ENCODE results near the gene MRC2.
"Not testable (repeated sequence)": the region's sequence is repeated elsewhere in the genome, so short reads cannot be mapped to it uniquely, and the experiment has no call there.

MRC2 gene

DNA sequence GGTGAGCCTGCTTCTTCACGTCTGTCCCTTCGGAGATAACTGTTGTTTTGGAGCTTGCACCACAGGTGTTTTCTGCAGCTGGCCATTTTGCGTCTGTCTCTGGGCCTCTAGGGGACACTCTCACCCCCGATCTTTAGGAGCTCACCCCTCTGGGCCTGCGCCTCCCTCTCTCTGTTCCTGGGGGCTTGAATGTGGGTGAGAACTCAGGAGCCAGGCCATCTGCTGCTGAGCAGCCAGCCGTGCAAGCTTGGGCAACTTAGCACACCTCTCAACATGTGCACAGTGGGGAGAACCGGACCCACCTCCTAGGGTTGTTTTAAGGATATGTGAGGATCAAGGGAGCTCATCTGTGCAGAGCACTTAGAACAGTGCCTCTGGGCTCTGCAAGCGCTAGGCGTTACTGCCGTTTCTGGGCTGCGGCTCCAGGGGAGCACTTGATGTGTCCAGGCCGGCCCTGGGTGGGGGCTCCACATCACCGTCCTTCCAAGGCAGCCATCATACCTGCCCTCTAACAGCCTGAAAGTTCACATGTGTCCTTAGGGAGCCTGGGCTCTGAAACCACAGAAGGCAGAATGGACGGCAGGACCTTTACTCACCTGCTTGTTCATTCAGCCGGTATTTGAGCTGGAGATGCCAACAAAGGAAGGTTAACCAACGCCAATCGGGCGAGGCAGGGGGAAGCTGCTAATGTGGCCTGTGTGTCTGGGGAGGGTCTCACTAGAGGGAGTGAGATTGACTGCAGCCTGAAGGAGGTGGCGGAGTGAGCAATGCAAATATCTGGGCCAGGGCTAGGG, 66.3 kb downstream of the MRC2 start:
- no peak for DNase-seq (ENCODE audit: low read depth)
- H3K4me3 ChIP-seq (ENCODE audit: low read depth, low read length), result no peak overlapping the region

DNA sequence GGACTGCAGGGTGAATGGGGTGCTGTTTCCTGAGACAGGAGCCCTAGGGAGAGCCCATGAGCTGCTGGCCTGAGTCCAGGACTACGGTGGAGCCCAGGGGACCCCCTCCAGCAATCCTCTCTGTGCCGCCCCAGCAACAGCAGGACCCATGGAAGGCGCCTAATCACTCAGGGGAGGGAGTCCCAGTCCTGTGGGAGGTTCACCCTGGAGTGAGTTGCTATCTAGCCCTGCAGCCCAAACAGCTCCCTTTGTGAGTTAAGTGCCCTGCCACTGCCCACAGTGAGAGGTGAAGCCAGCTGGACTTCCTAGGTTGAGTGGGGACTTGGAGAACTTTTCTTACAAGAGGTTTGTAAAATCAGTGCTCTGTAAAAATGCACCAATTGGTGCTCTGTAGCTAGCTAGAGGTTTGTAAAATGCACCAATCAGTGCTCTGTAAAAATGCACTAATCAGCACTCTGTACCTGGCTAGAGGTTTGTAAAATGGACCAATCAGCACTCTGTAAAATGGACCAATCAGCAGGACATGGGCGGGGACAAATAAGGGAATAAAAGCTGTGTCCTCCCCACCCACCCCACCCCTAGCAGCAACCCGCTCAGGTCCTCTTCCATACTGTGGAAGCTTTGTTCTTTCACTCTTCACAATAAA, 67.7 kb downstream of the MRC2 start:
- DNase-seq (ENCODE audit: low read depth); H3K4me3 ChIP-seq (ENCODE audit: low read depth, low read length): not testable (repeated sequence)

DNA sequence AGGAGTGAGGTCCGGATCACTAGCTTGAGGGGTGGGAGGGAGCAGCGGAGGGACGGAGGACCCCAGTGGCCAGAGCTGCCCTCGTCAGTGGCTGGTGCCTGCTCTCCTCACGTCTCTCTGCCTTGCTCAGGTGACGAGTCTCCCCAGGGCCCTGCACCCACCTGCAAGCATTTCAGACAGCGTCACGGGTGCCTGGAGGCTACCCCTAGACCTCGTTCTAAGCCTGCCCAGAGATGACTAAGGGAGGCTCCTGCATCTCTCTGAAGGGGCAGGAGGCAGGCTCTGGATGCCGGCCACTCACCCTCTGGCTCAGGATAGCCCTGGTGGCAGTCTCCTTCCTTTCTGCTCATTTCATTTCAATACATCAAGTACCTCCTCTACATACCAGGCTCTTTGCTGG, 68.8 kb downstream of the MRC2 start:
- no peak for DNase-seq (ENCODE audit: low read depth)
- no peak overlapping the region for H3K4me3 ChIP-seq (ENCODE audit: low read depth, low read length)

DNA sequence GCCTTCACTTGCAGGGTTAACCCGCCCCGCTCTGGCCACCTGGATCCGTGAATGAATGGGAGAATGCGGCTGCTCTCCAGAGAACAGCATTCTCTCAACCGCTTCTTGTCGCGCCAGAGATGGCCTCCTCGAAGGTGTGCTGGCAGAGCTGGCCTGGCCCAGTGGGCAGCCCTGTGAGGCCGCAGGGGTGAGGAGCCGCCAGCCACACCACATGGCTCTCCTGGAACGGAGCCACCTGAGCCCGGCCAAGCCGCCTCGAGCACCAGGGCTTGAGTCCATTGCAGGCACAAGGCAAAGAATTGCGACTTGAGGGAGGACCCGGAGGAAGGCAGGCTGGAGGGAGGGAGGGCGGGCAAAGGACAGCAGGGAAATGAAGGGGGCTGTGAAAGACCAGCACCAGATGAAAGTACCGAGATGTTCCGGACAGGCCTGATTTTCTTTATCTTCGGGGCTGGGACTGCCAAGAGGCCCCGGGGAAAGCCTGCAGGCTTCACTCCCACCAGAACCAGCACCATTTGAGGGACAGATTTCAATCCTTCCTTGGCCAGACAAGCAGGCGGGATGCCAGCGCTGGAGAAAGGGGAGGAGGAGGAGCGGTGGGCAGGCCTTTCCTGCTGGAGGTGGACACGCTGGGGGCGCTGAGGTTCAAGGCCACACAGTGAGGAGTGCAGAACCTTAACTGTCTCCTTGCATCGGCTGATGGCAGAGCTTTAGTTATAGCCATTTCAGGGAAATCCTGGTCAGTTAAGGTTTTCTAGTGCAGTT, 69.4 kb downstream of the MRC2 start:
- DNase-seq (ENCODE audit: low read depth), result no peak
- H3K4me3 ChIP-seq (ENCODE audit: low read depth, low read length), result no peak overlapping the region

DNA sequence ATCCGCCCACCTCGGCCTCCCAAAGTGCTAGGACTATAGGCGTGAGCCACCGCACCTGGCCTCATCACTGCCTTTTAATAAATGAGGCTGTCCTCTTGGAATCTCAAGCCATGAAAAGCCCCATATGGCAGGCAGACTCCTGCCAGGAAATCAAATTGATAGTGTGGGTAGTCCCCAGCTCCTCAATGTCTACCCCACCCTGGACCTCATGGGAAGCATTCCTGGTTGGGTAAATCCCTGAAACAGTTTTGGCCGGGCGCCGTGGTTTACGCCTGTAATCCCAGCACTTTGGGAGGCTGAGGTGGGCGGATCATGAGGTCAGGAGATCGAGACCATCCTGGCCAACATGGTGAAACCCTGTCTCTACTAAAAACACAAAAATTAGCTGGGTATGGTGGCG, 71.0 kb downstream of the MRC2 start:
- not testable (repeated sequence) for DNase-seq (ENCODE audit: low read depth); H3K4me3 ChIP-seq (ENCODE audit: low read depth, low read length)

DNA sequence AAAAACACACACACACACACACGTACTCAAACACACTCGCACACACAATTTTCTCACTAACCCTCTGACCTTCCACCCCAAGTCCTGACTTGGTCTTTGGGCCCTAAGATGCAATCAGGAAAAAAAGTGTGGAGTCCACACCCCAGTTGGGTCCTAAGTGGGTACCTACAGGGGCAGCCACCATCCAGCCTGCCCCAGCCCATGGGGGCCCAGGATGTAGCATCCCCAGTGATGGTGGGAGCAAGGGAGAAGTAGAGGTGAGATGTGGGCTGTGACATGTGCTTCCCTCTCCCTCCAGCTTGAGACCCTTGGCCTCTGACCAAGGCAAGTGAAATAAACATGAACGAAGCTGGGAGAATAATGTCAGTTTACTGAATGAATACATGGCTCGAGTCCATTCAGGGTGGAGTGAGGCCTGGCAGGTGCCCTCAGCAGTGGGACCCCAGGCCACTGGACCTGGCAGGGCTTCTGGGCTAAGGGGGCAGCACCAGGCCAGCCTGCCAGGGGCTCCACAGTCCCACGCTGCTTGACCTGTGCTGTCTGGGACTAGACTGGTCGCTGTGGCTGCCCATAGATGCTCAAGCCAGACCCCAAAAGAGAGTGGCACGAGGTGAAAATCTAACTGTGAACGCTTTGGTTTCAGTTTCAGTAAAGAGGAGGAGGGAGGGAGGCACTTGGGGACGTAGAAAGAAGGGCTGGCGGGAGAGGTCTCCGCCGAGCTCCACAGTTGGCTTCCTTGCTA, 73.7 kb downstream of the MRC2 start:
- H3K4me3 ChIP-seq (ENCODE audit: low read depth, low read length), result no peak overlapping the region
- no peak for DNase-seq (ENCODE audit: low read depth)

DNA sequence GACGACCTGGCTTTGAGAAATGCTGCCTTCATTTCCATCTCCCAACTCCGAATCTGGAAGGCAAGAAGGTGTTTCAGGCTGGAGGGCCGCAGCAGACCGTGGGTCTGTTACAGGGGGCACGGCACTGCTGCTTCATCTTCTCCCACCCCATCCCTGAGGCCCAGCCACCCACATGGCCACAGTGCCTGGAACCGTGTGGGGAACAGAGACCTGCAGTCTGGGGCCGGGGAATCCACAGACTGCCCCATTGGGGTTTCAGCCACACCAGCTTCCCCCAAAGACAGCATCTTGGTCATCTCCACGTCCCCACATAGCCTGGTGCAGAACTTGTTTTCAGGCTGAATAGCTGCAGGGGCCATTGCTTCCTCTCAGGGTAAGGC, 74.2 kb downstream of the MRC2 start:
- DNase-seq (ENCODE audit: low read depth), result no peak
- no peak overlapping the region for H3K4me3 ChIP-seq (ENCODE audit: low read depth, low read length)

DNA sequence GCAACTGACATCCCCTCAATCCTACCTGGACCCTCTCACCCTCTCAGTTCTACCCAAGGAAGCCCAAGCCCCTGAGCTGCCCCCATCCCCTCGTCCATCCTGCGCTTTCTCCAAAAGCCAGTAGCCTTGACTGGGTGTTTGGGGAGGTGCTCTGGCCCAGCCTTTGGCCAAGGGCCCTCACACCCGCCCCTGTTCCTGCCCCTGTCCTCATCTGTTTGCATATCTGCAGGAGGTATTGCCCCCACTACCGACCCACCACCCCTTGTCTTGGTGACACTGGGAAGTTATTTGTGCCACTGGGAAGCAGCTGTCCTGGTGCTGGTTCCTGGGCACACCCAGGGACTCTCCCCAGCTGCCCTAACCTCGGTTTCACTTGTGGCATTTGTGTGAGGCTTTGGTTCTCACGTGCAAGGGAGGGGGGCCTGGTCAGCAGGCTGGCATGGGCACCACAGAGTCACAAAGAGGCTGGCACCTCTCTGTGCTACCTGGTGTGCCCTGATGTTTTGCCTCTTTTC, 75.3 kb downstream of the MRC2 start:
- DNase-seq (ENCODE audit: low read depth), result no peak
- H3K4me3 ChIP-seq (ENCODE audit: low read depth, low read length), result no peak overlapping the region

DNA sequence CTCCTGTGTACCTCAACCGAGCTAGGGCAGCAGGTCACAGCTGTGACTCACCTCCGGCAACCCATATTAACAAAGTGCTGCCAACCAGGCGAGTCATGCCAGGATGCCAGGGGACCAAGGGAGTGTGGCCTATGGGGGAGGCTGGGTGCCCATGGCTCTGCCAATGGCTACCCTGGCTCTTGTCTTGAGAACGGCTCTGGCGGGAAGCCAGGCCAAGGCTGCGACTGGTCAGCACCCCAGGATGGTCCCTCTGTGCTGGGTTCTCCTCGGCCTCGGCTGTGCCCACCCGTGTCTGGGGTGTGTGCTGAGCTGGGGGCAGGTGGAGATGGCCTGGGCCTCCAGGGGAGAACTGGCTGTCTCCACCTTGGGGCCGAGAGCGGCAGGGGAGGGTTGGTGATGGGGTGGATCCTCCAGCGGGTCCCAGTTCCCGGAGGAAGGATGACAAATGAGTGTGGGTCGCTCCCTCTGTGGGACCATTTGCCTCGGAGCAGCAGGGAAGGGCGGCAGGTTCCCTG, 75.8 kb downstream of the MRC2 start:
- no peak for DNase-seq (ENCODE audit: low read depth)
- H3K4me3 ChIP-seq (ENCODE audit: low read depth, low read length), result peak overlapping the region; percentile 55

DNA sequence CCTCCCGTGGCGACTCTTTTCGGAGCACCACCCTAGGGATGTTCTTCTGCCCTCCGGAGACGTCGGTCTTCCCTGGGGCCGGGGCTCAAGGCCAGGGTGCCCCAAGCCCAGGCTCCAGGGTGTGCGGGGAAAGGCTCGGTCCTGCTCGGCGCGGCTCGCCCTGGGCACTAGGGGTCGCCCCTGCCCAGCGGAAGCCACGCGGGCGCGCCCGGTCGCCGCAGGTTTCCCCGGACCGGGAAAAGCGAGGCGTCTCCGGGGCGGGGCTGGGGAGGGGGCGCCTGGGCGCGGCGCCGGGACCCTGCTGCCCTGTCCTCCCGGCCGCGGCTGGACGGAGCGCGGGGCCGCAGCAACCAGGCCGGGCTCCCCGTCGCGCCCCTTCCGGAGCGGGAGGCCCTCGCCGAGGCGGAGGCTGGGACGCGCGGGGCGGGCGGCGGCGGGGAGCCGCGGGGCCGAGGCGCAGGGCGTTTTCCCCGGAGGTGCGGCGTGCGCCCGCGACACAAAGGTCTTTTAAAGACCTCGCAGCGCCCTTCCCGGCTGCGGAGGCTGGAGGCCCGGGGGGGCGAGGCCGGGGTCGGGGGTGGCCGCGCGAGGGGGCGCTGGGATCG, 76.4 kb downstream of the MRC2 start:
- no peak for DNase-seq (ENCODE audit: low read depth)
- peak overlapping the region; percentile 55 for H3K4me3 ChIP-seq (ENCODE audit: low read depth, low read length)

DNA sequence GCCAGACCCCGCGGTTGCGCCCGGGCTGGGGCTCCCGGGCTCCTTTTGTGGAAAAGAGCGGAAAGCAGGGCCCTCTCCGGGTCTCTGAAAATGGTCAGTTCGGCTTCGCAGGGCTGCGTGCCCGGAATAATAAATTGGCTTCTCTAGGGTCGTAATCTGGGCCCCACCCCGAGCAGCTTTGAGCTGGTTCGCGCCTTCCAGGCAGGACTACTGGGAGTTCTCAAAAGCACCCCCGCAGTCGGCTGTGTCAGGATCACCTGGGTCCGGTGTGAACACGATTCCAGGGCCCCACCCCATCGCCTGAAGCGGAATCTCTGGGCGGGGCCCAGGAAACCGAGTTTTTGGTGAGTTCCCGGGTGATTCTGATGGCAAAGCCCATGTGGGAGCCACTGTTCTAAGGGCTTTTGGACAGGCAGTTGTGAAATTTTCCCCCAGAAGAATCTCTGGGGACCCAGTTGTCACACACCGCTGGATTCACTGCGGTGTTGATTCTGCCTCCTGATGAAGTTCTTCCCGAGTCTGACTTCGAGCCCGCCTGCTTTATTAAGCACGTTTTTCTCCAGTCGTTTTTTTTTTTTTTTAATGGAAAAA, 77.0 kb downstream of the MRC2 start:
- H3K4me3 ChIP-seq (ENCODE audit: low read depth, low read length), result peak overlapping the region; percentile 55
- DNase-seq (ENCODE audit: low read depth), result no peak

DNA sequence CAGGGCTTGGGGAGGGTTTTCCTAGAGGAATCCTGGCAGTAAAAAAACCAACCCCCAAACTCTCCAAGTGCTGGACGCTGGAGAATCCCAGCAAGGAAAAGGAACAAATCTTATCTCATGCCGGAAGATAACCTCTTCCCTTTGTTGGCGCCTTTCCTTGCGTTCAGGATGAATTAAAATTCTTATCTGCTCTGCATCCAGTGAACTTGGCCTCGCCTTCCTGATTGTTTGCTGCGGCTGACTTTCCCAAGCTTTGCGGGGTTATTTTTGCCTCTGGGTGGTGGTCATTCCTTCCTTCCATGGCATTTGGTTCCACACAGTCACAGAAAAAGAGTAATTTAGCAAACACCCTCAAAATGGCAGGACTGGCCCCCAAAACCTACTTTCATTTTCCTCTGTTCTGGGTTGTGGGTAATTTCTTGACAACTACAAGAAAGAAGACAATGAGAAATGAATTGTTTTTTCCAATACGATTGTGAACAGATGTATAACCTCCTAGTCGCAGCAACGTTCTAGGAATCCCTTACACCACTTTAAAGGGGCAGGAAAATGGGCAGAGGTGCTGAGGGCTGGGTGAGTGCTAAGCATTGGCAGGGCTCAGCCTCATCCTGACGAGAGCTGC, 77.8 kb downstream of the MRC2 start:
- no peak for DNase-seq (ENCODE audit: low read depth)
- peak overlapping the region; percentile 55 for H3K4me3 ChIP-seq (ENCODE audit: low read depth, low read length)

DNA sequence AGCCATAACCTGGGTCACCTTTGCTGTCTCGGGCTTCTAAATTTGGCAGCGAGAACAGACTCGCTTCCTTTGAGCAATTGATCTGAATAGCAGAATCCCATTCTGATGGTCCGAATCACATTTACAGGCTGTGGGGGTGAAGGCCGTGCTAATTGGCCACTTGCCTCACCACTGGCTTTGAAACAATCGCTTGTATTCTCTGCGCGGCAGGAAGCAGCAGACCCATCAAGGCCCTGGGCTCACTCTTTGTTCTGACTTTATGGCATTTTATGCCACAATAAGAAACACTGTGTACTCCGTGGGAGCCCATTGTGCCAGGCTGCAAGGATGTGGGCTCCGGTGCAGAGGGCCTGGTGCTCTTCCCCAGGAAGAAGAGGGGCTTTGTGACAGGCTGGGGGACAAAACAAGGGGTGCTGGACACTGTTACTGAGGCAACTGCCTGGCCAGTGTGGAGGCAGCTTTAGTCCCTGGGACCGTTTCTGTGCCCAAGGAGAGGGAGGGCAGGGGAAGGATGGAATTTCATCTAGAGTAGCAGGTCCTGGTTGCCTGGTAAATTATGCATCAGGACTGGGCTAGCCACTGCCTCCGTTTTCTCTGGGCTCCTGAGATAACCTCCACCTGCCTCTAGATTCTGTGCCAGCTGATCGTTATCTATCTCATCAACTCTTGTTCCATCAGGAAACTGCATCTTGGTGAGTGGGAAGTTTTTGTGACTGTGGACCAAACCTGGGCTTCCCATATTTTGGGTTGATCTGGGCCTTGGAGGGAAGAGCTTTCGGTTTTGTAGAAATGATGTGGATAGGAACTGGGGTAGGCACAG, 78.5 kb downstream of the MRC2 start:
- H3K4me3 ChIP-seq (ENCODE audit: low read depth, low read length), result peak overlapping the region; percentile 55
- DNase-seq (ENCODE audit: low read depth), result no peak

DNA sequence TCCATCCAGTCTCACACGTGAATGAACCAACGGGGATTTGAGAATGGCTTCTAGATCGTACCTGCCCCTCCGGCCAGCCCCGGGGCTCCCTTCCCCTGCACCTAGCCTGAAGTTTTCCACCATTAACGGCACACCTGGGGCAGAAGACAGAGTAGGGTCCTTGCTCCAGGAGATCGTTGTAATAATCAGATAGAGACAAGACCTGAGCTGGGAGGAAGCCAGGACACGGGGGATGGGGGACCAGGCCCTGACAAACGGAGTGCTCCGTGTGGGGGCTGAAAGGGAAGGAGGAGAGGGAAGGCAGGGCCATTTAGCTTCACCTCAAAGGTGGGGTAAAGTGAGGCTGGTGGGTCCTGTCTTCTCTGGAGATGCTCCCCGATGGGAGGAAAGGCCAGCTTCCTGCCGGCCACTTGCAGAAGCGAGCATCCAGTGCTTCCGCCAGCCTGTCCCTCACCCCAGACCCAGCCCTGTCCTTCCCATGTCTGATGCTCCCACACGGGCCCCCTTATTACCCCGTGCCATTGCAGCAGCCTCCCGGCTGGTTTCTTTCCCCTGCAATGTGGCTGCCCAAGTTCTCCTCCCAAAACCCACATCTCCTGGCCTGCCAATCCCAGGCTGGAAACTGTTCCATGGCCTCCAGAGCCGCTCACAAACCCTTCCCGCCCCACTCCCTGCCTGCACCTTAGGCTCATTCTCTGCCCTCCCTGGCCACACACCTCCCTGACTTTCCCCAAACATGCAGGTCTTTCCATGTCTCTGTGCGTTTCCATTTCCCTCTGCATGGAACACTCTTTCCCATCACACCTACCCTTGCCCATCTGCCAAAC, 79.3 kb downstream of the MRC2 start:
- no peak for DNase-seq (ENCODE audit: low read depth)
- no peak overlapping the region for H3K4me3 ChIP-seq (ENCODE audit: low read depth, low read length)

DNA sequence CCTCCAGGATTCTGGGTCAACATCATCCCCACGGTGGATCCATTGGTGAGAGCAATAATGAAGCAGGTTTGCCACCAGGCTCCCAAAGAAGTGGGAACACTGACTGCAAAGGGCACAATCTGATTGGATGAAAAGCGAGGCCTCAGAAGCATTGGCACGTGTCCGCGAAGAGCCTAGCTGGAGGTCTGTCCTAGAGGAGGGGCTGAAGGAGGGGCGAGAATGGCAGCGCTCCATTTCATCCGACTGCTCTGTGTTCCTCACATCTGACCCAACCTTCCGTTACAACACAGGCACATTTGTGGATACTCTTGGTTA, 79.9 kb downstream of the MRC2 start:
- DNase-seq (ENCODE audit: low read depth), result no peak
- H3K4me3 ChIP-seq (ENCODE audit: low read depth, low read length), result no peak overlapping the region

DNA sequence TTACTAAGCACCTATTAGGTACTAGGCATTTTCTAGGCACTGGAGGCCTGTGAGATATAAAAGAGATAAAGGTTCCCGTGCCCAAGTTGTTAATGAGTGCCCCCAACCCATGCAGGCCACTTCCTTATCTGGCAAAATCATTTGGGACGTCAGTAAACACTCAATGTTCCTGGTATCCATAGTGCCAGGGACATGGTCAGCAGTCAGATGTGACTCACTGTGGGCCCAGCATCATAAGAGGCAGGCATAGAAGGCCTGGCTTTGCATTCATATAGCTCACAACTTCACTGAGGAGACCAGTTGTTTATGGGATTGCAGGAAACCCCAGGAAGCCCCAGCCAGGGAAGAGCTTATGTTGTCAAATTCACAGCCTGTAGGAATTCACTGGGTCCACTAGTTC, 81.1 kb downstream of the MRC2 start:
- no peak for DNase-seq (ENCODE audit: low read depth)
- H3K4me3 ChIP-seq (ENCODE audit: low read depth, low read length), result no peak overlapping the region

DNA sequence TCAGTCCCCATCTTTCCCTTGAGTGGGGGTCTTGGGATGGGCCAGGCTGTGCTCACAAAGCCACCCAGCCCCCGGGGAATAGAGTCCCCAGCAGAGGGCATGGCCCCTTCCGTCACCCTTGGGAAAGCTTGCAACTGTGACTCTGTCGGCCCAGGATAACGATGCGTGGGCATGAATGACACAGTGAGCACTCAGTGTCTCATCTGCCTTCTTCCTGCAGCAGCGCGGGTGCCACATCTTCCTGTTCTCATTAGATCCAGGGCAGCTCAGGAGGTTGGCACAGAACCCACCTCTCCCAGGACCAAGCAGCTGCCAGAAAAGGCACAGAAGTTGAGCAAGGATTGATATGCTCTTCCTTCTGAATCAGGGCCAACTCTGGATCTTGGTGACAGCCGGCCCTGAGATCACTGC, 84.7 kb downstream of the MRC2 start:
- no peak for DNase-seq (ENCODE audit: low read depth)
- H3K4me3 ChIP-seq (ENCODE audit: low read depth, low read length), result no peak overlapping the region

Measured in skeletal muscle cell (primary cell).